ENCODE results near the gene ZNF366. TPM values are rescaled to one million over a fixed set of nuclear protein-coding genes. Genes with fewer than 3 reads are reported as not detected.

The ZNF366 gene
- total RNA-seq, 4 donors from 2014 or later: 1.3 to 14.7 (median 3.0) TPM

- DNase-seq: no peak
- no peak overlapping the region for H3K4me3 ChIP-seq (replicated peaks in 1 of 3)
Observed at GRCh38 chr5:72541501-72542225, 34.5 kb upstream of the ZNF366 start.

GRCh38 chr5:72540759-72541438 lies 33.7 kb upstream of the ZNF366 start:
- TF ChIP-seq POLR2A (IDR thresholded peaks at IDR 0.05) (no peak), CTCF (IDR thresholded peaks at IDR 0.05) (no peak)
- Histone ChIP-seq H3K4me3 (replicated peaks in 1 of 3) (no peak overlapping the region), H3K27me3 (no peaks in the 10 kb centered on the region), H3K27ac (no peak overlapping the region), H3K36me3 (no peaks in the 10 kb centered on the region), H3K9me3 (no peaks in the 10 kb centered on the region), H3K4me1 (peaks cover 0 to 6% of the 10 kb centered on the region in 2 donors)
- WGBS, 2 donors: 87 to 90% methylated on average over 7 of the region's 7 CpGs
- DNase-seq: no peak
- intact Hi-C loops (cut with DNase I): no loop called here

More at GRCh38 chr5:72541501-72542225, 34.5 kb upstream of the ZNF366 start:
- Histone ChIP-seq H3K9me3 (no peaks in the 10 kb centered on the region), H3K27ac (no peak overlapping the region), H3K36me3 (no peaks in the 10 kb centered on the region), H3K4me1 (peaks cover 0 to 6% of the 10 kb centered on the region in 2 donors), H3K27me3 (no peaks in the 10 kb centered on the region)
- TF ChIP-seq CTCF (IDR thresholded peaks at IDR 0.05) (no peak), POLR2A (IDR thresholded peaks at IDR 0.05) (no peak)
- 69% methylated on average over 5 to 7 of the region's 7 CpGs for WGBS, 2 donors
- intact Hi-C loops (cut with DNase I): no loop called here

- H3K27ac ChIP-seq: no peak overlapping the region
- no peak for DNase-seq
- H3K4me1 ChIP-seq: peaks cover 0 to 6% of the 10 kb centered on the region in 2 donors
- no peak overlapping the region for H3K4me3 ChIP-seq (replicated peaks in 1 of 3)
- no peaks in the 10 kb centered on the region for H3K36me3 ChIP-seq
- H3K9me3 ChIP-seq: no peaks in the 10 kb centered on the region
- no peaks in the 10 kb centered on the region for H3K27me3 ChIP-seq
- intact Hi-C loops (cut with DNase I): no loop called here
- no peak for TF ChIP-seq CTCF (IDR thresholded peaks at IDR 0.05)
- TF ChIP-seq POLR2A (IDR thresholded peaks at IDR 0.05): no peak
Observed at GRCh38 chr5:72539726-72540125, 32.5 kb upstream of the ZNF366 start.

- TF ChIP-seq POLR2A (IDR thresholded peaks at IDR 0.05) (no peak), CTCF (IDR thresholded peaks at IDR 0.05) (no peak)
- H3K27ac ChIP-seq: no peak overlapping the region
- no peaks in the 10 kb centered on the region for H3K27me3 ChIP-seq
- H3K4me1 ChIP-seq: peaks cover 0 to 6% of the 10 kb centered on the region in 2 donors
- 70 to 84% methylated on average over 1 of the region's 1 CpG for WGBS, 2 donors
- intact Hi-C loops (cut with DNase I): no loop called here
- DNase-seq: no peak
- H3K9me3 ChIP-seq: no peaks in the 10 kb centered on the region
- H3K4me3 ChIP-seq (replicated peaks in 1 of 3): no peak overlapping the region
- no peaks in the 10 kb centered on the region for H3K36me3 ChIP-seq
Observed at GRCh38 chr5:72539038-72539437, 31.8 kb upstream of the ZNF366 start.

GRCh38 chr5:72537166-72537565 lies 30.0 kb upstream of the ZNF366 start:
- peaks cover 0 to 11% of the 10 kb centered on the region in 2 donors for H3K4me1 ChIP-seq
- H3K27me3 ChIP-seq: no peaks in the 10 kb centered on the region
- no peak overlapping the region for H3K27ac ChIP-seq
- no peaks in the 10 kb centered on the region for H3K36me3 ChIP-seq
- intact Hi-C loops (cut with DNase I): no loop called here
- 64 to 81% methylated on average over 5 of the region's 5 CpGs for WGBS, 2 donors
- DNase-seq: no peak
- no peaks in the 10 kb centered on the region for H3K9me3 ChIP-seq
- no peak overlapping the region for H3K4me3 ChIP-seq (replicated peaks in 1 of 3)
- TF ChIP-seq POLR2A (IDR thresholded peaks at IDR 0.05) (no peak), CTCF (IDR thresholded peaks at IDR 0.05) (no peak)
